Muscle of leg (tissue), 11 donors: ENCODE measurements around the gene ZNF396. TPM values are rescaled to one million over a fixed set of nuclear protein-coding genes. Genes with fewer than 3 reads are reported as not detected.

Experiments
- DNase-seq: peaks from one replicate; pipeline ENCODE4 v3.0.0; 2013
- H3K27ac ChIP-seq: one replicate; pipeline ENCODE4 v1.5.1; 2013; ENCODE audit warnings: mild to moderate bottlenecking, low read length, control low read depth
- H3K27me3 ChIP-seq: one replicate; pipeline ENCODE4 v1.6.1; 2013; ENCODE audit warnings: low read length; ENCODE audit not compliant: control insufficient read depth, insufficient read depth
- H3K36me3 ChIP-seq: one replicate; pipeline ENCODE4 v1.6.1; 2013; ENCODE audit warnings: low read length; ENCODE audit not compliant: control insufficient read depth, insufficient read depth
- H3K4me1 ChIP-seq: one replicate; pipeline ENCODE4 v1.6.1; 2013; ENCODE audit warnings: low read length; ENCODE audit not compliant: control insufficient read depth, insufficient read depth
- H3K4me3 ChIP-seq: one replicate; pipeline ENCODE4 v1.5.1; 2013; ENCODE audit warnings: low read length, control low read depth
- H3K9me3 ChIP-seq: replicated peaks from 2 replicates; pipeline ENCODE4 v1.6.1; 2013; ENCODE audit warnings: low read depth, low read length; ENCODE audit not compliant: control insufficient read depth
- WGBS: methylation state at CpG from one replicate; pipeline ENCODE4 v1.1.5; 2013; ENCODE audit warnings: missing lambda C conversion rate; ENCODE audit not compliant: insufficient coverage; 5-methylcytosine and 5-hydroxymethylcytosine counted together
- polyA plus RNA-seq, 8 donors: library from polyadenylated mRNA; unstranded; fragments of 120-200 nt; gene quantifications; one replicate each; pipeline versions ENCODE4 v1.2.1 to v1.2.3, GENCODE V29; 2013; ENCODE audit warnings: inconsistent platforms in 1 of 8, low replicate concordance in 1 of 8; ENCODE audit not compliant: insufficient read length in 8 of 8, insufficient read depth in 1 of 8
- total RNA-seq: library from RNA; stranded (reverse); fragments of 120-200 nt; gene quantifications from one replicate; pipeline ENCODE4 v1.2.4, GENCODE V29; 2013

Gene ZNF396
- total and polyA plus RNA-seq, 9 donors = 0.58 to 1.5 (median 1.2) TPM

- Histone ChIP-seq H3K4me1 (no peaks in the 10 kb centered on the region), H3K4me3 (no peak overlapping the region), H3K27me3 (no peaks in the 10 kb centered on the region), H3K27ac (no peak overlapping the region), H3K9me3 (no peaks in the 10 kb centered on the region), H3K36me3 (no peaks in the 10 kb centered on the region)
- DNase-seq = no peak
- WGBS = 89% methylated on average over 7 of the region's 7 CpGs
These were observed 33.4 kb upstream of the ZNF396 start for GRCh38 chr18:35410561-35410960.

DNA sequence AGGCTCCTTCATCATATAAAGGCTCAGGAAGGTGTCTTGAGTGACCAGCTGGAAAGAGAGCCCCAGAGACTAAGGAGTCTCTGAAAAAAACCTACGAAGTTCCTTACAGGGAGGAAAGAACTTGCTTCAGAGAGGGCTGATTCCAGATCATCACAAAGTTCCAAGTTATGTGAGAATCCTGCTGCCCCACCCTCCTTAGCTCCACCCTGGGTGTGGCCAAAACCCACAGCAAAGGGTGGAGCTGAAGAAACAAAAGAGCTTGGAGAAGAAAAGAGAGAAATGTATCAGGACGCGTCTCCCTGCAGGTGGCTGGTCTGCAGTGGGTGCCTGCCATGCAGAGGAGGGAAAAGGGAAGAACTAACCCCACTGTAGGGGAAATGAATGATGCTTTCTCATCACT is 32.8 kb upstream of the ZNF396 start:
- peak; percentile 38 for DNase-seq
- H3K36me3 ChIP-seq = no peaks in the 10 kb centered on the region
- H3K4me3 ChIP-seq = no peak overlapping the region
- no peaks in the 10 kb centered on the region for H3K9me3 ChIP-seq
- no CpG with 5 or more reads among the region's 3 CpGs for WGBS
- H3K27me3 ChIP-seq = no peaks in the 10 kb centered on the region
- H3K27ac ChIP-seq = no peak overlapping the region
- H3K4me1 ChIP-seq = no peaks in the 10 kb centered on the region

DNA sequence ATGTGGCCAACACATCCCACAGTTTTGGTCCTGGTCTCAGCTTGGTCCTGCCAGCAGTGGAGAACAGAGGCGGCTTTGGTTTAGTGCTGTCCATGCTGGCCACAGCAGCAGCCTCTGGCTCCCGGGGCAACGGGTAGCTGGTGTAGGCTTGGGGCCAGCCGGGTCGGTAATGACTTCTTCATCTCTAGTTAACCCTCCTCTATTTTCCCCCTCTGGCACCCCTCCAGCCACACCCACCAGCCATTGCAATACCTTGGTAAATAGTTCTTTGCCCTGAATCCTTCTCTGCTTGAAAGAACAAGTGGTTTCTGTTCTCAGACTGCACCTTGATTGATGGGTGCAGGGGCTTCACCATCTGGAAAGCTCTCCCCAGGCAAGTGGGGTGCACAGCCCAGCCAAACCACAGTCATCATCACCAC is 31.7 kb upstream of the ZNF396 start:
- 82% methylated on average over 2 of the region's 5 CpGs for WGBS
- Histone ChIP-seq H3K36me3 (no peaks in the 10 kb centered on the region), H3K27me3 (no peaks in the 10 kb centered on the region), H3K9me3 (no peaks in the 10 kb centered on the region), H3K27ac (no peak overlapping the region), H3K4me3 (no peak overlapping the region), H3K4me1 (no peaks in the 10 kb centered on the region)
- no peak for DNase-seq

- no peaks in the 10 kb centered on the region for H3K27me3 ChIP-seq
- WGBS = 90% methylated on average over 2 of the region's 5 CpGs
- H3K4me3 ChIP-seq = no peak overlapping the region
- H3K4me1 ChIP-seq = no peaks in the 10 kb centered on the region
- H3K9me3 ChIP-seq = no peaks in the 10 kb centered on the region
- no peaks in the 10 kb centered on the region for H3K36me3 ChIP-seq
- peak; percentile 82 for DNase-seq
- H3K27ac ChIP-seq = no peak overlapping the region
These were observed 30.8 kb upstream of the ZNF396 start for GRCh38 chr18:35407871-35408481.

DNA sequence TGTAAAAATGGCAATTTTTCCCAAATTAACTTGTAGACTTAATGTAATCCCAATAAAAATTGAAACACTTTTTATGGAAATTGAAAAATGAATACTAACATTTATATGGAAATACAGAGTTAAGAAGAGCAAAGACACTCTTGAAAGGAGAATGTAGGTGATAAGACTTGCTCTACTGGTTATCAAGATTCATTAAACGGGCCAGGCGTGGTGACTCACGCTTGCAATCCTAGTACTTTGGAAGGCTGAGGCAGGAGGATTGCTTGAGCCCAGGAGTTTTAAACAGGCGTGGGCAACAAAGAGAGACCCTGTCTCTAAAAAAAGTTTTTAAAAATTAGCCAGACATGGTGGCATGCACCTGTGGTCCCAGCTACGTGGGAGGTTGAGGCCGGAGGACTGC is 29.5 kb upstream of the ZNF396 start:
- Histone ChIP-seq H3K27ac (no peak overlapping the region), H3K36me3 (no peaks in the 10 kb centered on the region), H3K4me3 (no peak overlapping the region), H3K27me3 (no peaks in the 10 kb centered on the region), H3K9me3 (no peaks in the 10 kb centered on the region), H3K4me1 (no peaks in the 10 kb centered on the region)
- DNase-seq = no peak
- WGBS = 82% methylated on average over 6 of the region's 6 CpGs

GRCh38 chr18:35397976-35398375 is 20.8 kb upstream of the ZNF396 start:
- WGBS = 58% methylated on average over 2 of the region's 2 CpGs
- no peaks in the 10 kb centered on the region for H3K27me3 ChIP-seq
- no peaks in the 10 kb centered on the region for H3K4me1 ChIP-seq
- no peaks in the 10 kb centered on the region for H3K36me3 ChIP-seq
- no peak for DNase-seq
- H3K27ac ChIP-seq = no peak overlapping the region
- H3K4me3 ChIP-seq = no peak overlapping the region
- no peaks in the 10 kb centered on the region for H3K9me3 ChIP-seq

GRCh38 chr18:35393716-35394115 is 16.6 kb upstream of the ZNF396 start:
- H3K36me3 ChIP-seq = no peaks in the 10 kb centered on the region
- H3K4me3 ChIP-seq = no peak overlapping the region
- peaks cover 2% of the 10 kb centered on the region for H3K9me3 ChIP-seq
- no peak for DNase-seq
- no peak overlapping the region for H3K27ac ChIP-seq
- H3K27me3 ChIP-seq = no peaks in the 10 kb centered on the region
- H3K4me1 ChIP-seq = no peaks in the 10 kb centered on the region

DNA sequence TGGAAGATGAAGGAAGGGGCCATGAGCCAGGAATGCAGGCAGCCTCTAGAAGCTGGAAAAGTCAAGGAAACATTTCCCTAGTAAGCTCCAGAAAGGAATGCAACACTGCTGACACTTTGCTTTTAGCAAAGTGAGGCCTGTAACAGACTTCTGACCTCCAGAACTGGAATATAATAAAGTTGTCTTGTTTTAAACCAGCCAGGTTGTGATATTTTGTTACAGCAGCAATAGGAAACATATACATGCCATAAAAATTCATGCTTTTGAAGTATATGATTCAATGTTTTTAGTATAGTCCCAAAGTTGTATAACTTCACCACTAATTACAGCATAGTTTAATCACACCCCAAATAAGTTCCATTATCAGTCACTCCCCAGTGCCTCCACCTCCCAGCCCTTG is 15.2 kb upstream of the ZNF396 start:
- no peak for DNase-seq
- Histone ChIP-seq H3K27me3 (no peaks in the 10 kb centered on the region), H3K4me1 (no peaks in the 10 kb centered on the region), H3K4me3 (no peak overlapping the region), H3K9me3 (peaks cover 2% of the 10 kb centered on the region), H3K36me3 (no peaks in the 10 kb centered on the region), H3K27ac (no peak overlapping the region)

DNA sequence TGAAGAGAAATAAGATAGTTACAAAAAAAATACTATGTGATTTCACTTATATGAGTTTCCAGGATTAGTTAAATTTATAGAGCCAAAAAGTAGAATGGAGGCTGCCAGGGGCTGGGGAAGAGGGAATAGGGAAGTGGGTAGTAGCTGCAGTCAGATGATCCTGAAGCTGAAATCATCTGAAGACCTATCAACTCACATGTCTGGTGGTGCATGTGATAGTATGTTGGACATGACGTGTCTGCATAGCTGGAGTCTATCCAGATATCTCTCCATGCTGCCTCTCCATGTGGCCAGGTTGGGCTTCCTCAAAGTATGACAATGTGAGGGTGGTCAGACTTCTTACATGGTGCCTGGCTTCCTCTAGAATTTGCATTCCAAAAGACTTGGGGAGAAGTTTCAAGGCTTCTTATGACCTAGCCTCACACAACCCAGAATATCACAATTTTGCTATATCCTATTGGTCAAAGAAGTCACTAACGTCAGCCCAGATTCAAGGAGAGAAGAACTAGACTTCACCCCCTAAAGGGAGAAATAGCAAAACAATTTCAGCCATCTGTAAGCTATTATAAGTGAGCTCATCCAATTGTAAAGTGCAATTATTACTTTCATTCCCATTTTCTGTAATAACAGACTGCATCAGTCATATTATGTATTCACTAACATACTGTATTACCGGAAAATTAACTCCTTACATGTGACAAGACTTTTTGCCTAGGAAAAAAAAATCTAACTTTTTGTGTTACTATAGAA is 14.0 kb upstream of the ZNF396 start:
- H3K36me3 ChIP-seq = no peaks in the 10 kb centered on the region
- no peaks in the 10 kb centered on the region for H3K27me3 ChIP-seq
- no peak overlapping the region for H3K27ac ChIP-seq
- H3K4me1 ChIP-seq = no peaks in the 10 kb centered on the region
- peaks cover 2% of the 10 kb centered on the region for H3K9me3 ChIP-seq
- WGBS = no CpG with 5 or more reads among the region's 3 CpGs
- peak; percentile 72 for DNase-seq
- H3K4me3 ChIP-seq = no peak overlapping the region

GRCh38 chr18:35389095-35389618 is 12.0 kb upstream of the ZNF396 start:
- 33% methylated on average over 3 of the region's 5 CpGs for WGBS
- DNase-seq = peak; percentile 73
- Histone ChIP-seq H3K27me3 (no peaks in the 10 kb centered on the region), H3K9me3 (peaks cover 2% of the 10 kb centered on the region), H3K27ac (no peak overlapping the region), H3K4me1 (no peaks in the 10 kb centered on the region), H3K36me3 (no peaks in the 10 kb centered on the region), H3K4me3 (no peak overlapping the region)
